GM21381 (cell line): ENCODE results near the gene A3GALT2.
"Not testable (repeated sequence)": the region's sequence is repeated elsewhere in the genome, so short reads cannot be mapped to it uniquely, and the experiment has no call there.

Experiments used
- ATAC-seq: cut with Tn5 transposase; IDR thresholded peaks from one replicate; pipeline ENCODE4 v1.9.1; 2021; ENCODE audit warnings: mild to moderate bottlenecking, moderate library complexity; ENCODE audit not compliant: unreplicated experiment

Gene A3GALT2

GRCh38 chr1:33317354-33317753 is 3.5 kb downstream of the A3GALT2 start:
- ATAC-seq, result no peak

DNA sequence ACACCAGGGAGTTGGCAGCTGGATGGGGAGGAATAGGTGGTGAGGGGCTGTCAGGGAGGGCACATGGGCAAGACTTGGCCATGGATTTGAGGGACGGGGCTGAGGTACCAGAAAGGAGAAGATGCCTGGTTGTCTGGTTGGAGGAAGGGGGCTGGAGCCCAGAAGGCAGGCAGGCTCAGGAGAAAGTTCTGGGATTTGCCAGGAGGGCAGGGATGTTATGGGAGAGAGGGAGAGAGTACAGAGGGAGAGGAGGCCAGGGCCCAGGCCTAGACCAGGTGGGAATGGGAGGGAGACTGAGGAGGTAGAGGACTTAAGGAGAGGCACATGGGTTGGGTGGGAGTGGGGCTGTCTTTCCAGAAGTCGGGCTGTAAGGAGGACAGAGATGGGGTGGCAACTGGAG is 4.3 kb downstream of the A3GALT2 start:
- no peak for ATAC-seq

GRCh38 chr1:33314416-33314815 is 6.5 kb downstream of the A3GALT2 start:
- ATAC-seq, result no peak

GRCh38 chr1:33312413-33312749 is 8.5 kb downstream of the A3GALT2 start:
- no peak for ATAC-seq

DNA sequence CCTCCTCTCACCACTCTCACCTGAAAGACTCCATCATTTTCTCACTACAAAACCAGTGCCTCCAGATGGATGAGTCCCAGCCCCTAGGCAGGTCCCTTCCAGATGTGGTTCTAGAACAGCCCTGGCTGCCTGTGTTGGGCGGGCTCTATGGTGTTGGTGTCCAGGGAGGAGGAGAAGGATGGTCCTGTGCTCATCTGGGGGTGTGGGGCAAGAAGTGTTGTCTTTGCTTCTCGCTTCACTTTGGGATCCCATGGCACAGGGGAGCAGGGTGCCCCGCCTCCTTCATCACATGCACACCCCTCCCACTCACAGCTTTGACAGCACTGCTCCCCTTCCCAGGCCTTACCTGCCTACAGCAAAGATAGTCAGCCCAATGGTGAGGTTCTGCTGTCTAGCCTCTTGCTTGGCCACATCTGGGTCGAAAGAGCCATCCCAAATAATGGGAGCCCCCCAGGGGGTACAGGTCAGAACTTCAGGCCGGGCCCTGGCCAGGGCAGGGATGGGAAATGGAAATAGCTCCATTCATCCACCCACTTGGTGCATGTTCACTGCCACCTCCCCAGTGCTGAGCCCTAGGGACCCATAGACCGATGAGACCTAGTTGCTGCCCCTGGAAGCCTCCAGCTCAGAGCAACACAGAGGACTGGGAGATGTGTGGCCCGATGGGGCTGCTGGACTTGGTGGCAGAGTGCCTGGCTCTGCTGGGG is 9.0 kb downstream of the A3GALT2 start:
- ATAC-seq, result no peak

DNA sequence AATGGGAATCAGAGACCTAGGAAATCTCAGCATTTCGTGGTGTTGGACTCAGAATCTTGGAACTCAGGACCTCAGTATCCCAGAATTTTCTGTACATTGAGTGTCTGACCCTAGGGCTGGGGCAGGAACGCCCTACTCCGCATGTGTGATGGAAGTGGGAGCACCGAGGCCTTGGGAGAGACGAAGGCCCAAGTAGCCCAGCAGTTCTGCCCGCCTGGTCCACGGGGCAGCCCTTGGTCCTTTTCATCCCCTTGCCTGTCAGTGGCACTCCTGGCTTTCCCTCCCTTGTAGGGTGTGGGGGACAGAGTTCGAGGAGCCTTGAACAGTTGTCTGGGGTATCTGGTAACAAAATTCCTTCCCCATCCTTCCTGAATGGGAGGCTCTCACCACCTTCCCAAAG is 10.2 kb downstream of the A3GALT2 start:
- ATAC-seq, result no peak

DNA sequence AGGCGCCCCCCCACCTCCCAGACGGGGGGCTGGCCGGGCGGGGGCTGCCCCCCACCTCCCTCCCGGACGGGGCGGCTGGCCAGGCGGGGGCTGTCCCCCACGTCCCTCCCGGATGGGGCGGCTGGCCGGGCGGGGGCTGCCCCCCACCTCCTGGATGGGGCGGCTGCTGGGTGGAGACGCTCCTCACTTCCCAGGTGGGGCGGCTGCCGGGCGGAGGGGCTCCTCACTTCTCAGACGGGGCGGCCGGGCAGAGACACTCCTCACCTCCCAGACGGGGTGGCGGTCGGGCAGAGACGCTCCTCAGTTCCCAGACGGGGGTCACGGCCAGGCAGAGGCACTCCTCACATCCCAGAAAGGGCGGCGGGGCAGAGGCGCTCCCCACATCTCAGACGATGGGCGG is 11.5 kb downstream of the A3GALT2 start:
- ATAC-seq, result not testable (repeated sequence)

- ATAC-seq, result no peak
Observed at GRCh38 chr1:33307494-33307864, 13.4 kb downstream of the A3GALT2 start.

GRCh38 chr1:33306653-33307493 is 14.0 kb downstream of the A3GALT2 start:
- ATAC-seq, result no peak

DNA sequence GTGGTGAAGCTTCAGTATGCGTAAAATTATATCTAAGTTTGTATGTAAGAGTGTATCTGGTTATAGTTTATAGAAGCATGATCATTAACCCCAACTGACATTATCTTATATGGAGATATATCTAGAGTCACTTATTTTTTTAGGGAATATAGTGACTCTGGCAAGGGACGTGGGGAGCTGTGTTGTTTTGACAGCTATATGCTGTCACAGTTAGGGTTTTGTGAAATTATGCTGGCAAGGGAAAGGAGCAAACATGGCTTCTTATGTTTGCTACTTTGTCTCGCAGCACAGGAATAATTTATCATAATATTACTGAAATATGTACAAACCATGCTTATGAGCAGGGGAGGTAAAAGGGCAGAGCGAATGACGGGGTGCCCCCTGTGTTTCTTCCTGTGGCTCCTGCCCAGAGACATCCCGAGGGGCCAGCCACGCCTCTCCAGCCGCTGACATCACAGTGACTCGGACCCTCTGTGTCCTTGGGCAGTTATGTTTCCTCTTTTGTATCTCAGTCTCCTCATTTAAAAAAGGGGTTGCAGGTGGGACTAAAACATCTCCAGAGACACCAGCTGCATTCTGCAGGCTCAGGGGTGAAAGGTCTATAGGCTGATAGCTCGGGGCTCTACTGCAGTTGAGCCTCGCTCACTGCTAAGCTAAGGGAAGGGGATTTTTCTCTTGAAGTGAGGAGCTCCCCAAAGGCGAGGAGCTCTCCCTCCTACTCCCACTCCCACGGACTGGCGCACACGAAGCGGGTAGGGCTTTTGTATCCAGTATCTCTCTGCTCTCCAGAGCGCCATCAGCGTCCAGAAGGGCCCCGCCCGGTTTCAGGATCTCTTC is 14.9 kb downstream of the A3GALT2 start:
- ATAC-seq, result no peak

GRCh38 chr1:33305016-33305415 is 15.9 kb downstream of the A3GALT2 start:
- no peak for ATAC-seq

DNA sequence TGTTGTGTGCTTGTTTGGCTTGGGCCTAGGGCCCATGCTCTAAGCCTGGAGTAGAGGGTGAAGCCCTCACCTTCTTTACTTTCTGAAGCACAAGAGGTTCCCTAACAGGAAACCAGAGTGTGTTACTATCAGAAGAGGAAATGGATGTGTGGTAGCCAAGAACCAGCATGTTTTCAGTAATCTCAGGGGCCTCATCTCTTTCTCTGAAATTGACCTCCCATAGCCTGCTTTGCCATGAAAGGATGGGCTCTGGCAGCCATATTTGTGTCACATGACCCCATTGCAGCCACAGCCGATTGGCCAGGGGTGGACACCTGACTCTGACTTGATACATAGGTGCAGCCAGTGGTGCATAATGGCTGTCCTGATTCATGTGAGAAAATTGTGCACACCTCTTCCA is 18.6 kb downstream of the A3GALT2 start:
- ATAC-seq, result no peak

DNA sequence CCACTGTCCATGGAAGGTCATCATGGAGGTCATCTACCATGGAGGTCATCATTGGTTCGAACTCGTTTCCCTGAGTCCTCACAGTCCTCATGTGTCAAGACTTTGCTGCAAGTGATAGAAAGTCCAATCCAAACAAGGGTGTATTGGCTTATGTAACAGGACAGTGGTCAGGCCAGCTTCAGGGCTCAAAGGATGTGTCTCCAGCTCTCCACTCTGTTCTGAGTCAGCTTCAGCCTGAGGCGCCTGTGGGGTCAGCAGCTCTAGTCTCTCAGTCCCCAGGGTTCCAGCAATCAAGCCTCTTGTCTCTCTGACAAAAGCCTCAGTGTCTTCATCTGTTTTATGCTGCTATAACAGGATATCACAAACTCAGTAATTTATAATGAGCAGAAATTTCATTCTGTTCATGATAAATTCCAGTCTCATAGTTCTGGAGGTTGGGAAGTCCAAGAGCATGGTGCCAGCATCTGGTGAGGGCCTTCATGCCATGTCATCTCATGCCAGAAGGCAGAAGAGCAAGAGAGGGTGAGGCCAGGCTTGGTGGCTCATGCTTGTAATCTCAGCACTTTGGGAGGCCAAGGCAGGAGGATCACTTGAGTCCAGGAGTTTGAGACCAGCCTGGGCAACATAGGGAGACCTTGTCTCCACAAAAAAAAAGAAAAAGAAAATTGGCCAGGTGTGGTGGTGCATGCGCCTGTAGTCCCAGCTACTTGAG is 19.5 kb downstream of the A3GALT2 start:
- no peak for ATAC-seq

- no peak for ATAC-seq
Observed at GRCh38 chr1:33300673-33301072, 20.2 kb downstream of the A3GALT2 start.

DNA sequence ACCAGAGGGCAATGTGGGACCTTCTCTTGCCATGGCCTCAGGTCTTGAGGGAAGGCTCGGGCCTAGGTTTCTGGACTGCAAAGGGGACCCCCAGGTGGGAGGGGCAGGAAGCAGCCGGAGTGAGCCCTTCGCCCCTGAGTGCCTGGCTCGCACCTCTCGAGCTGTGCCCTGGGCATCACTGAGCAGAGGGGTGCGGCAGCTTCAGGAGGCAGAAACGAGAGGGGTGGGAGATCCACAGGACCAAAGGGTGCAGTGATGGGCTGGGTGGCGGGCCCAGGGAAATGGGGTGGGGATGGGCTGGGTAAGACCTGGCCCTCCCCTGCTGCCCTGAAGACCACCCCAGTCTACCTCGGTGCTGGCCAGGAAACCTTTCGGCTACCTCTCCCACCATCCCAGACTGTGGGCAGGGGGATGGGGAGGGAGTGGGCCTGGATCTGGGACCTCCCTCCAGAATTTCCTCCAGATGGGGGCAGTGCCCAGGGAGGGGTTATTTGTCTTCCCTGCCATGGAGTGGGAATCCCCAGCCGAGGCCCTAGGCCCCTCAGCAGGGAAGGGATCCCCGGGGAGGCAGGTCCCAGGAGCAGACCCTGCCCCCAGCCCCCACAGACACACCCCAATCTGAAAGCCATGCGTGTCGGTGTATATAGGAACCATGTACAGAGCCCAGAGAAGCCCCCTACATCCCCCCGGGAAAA is 21.3 kb downstream of the A3GALT2 start:
- ATAC-seq, result no peak

- ATAC-seq, result no peak
Observed at GRCh38 chr1:33298623-33299277, 22.1 kb downstream of the A3GALT2 start.

DNA sequence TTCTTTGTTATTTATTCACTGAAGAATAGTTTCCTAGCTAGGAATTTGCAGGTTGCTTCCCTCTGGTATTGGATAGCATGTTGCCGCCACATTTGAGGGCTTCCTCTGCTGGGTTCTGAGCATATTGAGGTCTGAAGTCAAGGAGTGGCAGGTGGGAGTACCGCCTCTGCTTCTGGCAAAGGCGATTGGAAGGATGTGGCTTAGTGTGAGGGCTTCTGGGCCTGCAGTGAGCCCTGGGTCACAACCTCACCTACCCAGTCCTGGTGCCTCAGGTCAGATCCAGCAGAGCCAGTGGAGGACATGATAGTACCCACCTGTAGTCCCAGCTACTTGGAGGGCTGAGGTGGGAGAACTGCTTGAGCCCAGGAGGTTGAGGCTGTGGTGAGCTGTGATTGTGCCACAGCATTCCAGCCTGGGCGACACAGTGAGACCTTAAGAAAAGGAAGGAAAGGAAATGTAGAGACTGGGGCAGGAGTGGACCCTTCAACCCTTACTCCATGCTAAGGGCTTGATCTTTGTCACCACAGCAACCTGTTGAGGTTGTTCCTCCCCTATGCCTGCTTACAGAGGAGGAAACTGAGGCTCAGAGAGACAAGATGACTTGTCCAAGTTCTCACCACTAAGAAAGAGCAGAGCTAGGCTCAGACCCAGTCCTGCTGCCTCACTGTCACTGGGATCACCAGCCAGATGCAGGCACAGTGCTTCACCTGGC is 22.8 kb downstream of the A3GALT2 start:
- ATAC-seq, result no peak

GRCh38 chr1:33296824-33297223 is 24.1 kb downstream of the A3GALT2 start:
- ATAC-seq, result no peak

DNA sequence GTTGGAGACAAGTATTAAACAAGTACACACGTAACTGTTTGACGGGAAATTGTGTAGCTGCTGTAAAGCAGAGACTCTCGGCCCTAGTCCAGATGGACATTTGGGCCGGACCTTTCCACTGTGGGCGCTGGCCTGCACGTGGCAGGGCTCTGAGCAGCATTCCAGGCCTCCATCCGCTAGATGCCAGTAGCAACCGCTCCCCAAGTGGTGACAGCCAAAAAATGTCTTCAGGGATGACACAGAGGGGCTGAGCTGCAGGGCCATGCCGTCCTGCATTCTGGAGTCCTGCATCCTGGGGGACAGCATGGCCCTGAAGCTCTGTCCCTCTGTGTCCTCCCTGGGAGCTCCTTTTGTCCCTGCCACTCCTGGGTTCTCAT is 24.8 kb downstream of the A3GALT2 start:
- ATAC-seq, result no peak
